ENCODE results near the gene ADGRD1.
A peak's percentile ranks its signal among the peaks of the same experiment; 100 is the strongest.
"Not testable (repeated sequence)": the region's sequence is repeated elsewhere in the genome, so short reads cannot be mapped to it uniquely, and the experiment has no call there.

The ADGRD1 gene

GRCh38 chr12:131065801-131066200, 112.1 kb downstream of the ADGRD1 start:
- DNase-seq (ENCODE audit: extremely low spot score, insufficient read length, low read depth) (no peak), FAIRE-seq (no peak)

DNA sequence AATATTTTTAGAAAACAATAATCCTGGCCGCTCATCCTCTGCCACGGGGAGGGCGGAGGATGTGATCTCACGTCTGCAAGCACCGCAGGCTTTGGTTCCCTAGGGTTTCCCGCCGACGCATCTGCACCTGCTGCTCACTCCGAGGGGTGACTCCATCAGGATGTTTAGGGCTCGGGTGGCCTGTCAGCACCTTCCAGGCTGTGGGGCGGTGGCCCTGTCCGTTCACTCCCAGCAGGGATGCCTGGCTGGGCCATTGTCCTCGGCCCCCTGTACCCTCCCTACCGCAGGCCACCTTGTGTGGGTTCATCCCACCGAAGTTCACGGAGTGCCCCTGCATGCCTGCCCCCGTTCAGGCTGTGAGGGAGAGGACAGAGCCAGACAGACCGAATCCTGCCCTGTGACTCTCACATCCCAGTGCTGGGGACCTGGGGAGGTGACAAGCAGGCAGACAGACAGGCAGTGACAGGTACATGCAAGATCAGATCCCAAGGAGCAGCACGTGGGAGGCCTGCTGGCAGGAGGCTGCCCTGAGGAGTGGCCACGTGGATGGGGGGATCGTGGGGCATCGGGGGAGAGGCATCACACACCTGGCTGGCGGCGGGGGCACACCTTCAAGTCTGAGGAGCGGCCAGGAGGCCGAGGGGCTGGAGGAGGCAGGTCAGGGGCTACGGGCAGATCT, 112.6 kb downstream of the ADGRD1 start:
- no peak for DNase-seq (ENCODE audit: extremely low spot score, insufficient read length, low read depth)
- no peak for FAIRE-seq

- no peak for FAIRE-seq
- DNase-seq (ENCODE audit: extremely low spot score, insufficient read length, low read depth): no peak
Observed at GRCh38 chr12:131066886-131067490, 113.3 kb downstream of the ADGRD1 start.

DNA sequence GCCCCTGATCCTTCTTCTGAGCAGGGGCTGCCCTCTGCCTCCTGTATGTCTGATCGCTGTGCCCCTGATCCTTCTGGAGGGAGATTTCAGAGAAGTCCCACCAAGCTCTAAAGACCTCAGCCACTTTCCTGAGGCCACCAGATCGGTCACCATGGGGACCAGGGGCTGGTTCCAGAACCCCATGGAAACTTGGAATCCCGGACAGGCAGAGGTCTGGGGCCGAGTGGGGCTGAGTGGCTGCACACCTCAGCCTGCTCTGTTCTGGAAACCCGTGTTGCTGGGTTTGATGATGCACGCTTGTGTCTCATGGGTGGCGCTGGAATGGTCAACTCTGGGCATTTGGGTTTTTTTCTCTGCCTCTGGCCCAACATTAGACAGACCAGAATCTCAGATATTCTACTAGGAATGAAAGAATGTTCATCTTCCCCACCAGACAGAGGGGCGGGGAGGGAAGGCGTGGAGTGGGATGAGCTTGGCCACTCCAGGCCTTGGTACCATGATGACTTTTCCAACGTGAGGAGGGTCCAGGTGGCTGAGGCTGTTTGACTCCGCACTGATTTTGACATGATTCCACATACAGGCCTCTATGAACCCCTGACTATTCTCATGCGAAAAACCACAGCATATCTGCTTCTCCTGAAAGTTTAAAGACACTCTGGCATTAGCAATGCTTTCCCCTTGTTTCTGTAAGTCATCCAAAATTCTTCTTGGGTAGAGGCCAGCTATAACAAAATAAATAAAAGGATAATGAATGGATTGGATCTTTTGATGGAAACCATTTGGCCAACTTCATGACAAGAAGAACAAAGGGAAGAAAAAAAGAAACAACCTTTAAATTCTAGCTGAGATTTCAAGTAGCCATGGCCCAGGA, 114.5 kb downstream of the ADGRD1 start:
- no peak for DNase-seq (ENCODE audit: extremely low spot score, insufficient read length, low read depth)
- FAIRE-seq: no peak

DNA sequence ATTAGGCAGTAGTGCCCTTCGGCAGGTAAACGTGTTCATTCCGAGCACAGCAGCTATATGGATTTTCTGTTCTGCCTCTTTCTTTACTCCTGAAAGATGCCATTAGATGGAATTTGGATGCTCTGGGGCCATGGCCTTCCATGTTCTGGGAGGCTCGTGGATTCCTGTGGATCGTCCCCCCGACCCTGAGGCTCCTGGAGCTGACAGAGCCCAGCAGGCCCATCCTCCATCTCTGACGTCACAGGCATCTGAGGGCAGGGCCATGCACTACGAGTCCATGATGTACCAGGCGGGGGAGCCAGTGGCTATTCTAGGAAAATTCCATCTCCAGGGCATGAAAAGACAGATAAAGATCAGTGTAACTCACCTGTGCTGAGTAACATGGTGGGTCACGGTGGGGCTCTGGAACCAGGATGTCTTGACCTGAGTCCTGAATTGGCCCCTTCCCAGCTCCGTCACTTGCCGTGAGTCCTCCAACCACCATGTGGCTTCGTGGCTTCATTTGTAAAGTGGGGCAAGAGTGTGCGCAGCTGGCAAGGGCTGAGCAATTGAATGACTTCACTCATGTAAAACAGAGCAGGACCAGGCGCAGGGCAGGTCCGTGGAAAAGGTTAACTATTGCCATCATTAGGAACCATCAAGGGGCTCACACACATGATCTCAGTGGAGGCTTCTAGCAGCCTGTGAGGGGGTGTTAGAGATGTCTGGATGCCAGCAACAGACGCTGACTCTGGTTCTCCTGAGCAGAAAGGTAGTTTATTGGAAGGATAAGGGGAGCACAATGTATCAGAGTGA, 115.4 kb downstream of the ADGRD1 start:
- DNase-seq (ENCODE audit: extremely low spot score, insufficient read length, low read depth); FAIRE-seq: not testable (repeated sequence)

- FAIRE-seq; DNase-seq (ENCODE audit: extremely low spot score, insufficient read length, low read depth): not testable (repeated sequence)
Observed at GRCh38 chr12:131070136-131070535, 116.4 kb downstream of the ADGRD1 start.

- not testable (repeated sequence) for DNase-seq (ENCODE audit: extremely low spot score, insufficient read length, low read depth); FAIRE-seq
Observed at GRCh38 chr12:131070668-131071067, 117.0 kb downstream of the ADGRD1 start.

DNA sequence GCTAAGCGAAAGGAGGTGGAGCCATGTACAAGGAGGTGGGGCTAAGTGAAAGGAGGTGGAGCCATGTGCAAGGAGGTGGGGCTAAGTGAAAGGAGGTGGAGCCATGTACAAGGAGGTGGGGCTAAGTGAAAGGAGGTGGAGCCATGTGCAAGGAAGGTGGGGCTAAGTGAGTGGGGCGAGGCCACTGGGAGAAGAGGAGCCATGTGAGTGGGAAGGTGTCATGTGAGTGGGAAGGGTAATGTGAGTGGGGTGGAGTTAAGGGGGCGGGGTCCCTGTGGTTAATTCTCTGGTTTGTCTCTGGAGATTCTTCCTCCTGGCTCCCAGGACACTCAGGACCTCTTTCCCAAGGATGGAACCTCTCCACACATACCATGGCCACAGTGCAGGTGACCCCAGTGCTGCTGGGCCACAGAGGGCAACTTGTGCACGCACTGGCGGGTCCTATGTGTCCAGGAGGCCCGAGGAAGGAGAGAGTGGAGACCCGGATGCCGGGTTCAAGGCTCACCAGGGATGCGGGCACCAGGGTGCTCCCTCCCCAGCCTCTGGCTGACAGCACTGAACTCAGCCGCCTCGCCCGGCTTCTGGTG, 117.6 kb downstream of the ADGRD1 start:
- not testable (repeated sequence) for DNase-seq (ENCODE audit: extremely low spot score, insufficient read length, low read depth); FAIRE-seq

- not testable (repeated sequence) for FAIRE-seq; DNase-seq (ENCODE audit: extremely low spot score, insufficient read length, low read depth)
Observed at GRCh38 chr12:131071950-131072349, 118.2 kb downstream of the ADGRD1 start.

DNA sequence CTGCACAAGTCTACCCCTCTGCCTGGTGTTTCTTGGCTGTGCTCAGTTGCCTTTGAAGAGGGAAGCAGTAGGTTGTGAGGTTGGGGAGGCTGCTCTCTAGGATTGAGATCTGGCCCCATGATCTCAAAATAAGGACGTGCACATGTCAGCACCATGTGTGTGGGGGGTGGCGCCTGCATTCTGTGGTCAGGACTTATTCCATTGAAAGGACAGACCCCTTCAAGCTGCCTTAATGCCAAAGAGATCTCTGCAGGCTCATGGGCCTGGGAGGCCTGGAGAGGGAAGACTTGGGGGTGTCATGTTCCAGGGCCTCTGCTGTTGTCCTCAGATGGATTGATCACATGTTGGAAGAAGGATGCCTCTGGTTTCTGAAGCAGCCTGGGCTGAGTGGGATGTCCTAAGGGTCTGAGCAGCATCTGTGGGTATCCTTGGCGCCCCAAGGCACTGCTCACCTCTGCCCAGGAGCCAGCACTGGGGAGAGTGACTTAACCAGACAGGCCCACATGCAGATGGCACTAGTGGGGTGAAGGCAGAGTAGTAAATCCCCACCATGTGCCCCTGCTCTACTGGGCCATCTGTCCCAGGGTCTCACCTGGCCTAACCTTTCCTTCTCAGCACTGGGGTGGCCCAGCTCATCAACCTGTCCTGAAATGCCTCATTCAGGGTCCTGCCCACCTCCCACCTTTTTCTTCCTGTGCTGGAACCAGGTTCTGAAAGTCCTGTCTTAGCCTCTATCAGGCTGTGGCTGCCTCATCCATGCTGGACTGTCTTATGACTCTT, 118.9 kb downstream of the ADGRD1 start:
- no peak for DNase-seq (ENCODE audit: extremely low spot score, insufficient read length, low read depth)
- no peak for FAIRE-seq

- DNase-seq (ENCODE audit: extremely low spot score, insufficient read length, low read depth): no peak
Observed at GRCh38 chr12:131074221-131075083, 120.7 kb downstream of the ADGRD1 start.

GRCh38 chr12:131075194-131075593, 121.5 kb downstream of the ADGRD1 start:
- FAIRE-seq (no peak), DNase-seq (ENCODE audit: extremely low spot score, insufficient read length, low read depth) (no peak)

More at GRCh38 chr12:131074221-131075083, 120.7 kb downstream of the ADGRD1 start:
- FAIRE-seq: peak; percentile 18

GRCh38 chr12:131075611-131076010, 121.9 kb downstream of the ADGRD1 start:
- FAIRE-seq (no peak), DNase-seq (ENCODE audit: extremely low spot score, insufficient read length, low read depth) (no peak)

- FAIRE-seq (no peak), DNase-seq (ENCODE audit: extremely low spot score, insufficient read length, low read depth) (no peak)
Observed at GRCh38 chr12:131076296-131076695, 122.6 kb downstream of the ADGRD1 start.

GRCh38 chr12:131076791-131077747, 123.4 kb downstream of the ADGRD1 start:
- DNase-seq (ENCODE audit: extremely low spot score, insufficient read length, low read depth) (no peak), FAIRE-seq (no peak)

DNA sequence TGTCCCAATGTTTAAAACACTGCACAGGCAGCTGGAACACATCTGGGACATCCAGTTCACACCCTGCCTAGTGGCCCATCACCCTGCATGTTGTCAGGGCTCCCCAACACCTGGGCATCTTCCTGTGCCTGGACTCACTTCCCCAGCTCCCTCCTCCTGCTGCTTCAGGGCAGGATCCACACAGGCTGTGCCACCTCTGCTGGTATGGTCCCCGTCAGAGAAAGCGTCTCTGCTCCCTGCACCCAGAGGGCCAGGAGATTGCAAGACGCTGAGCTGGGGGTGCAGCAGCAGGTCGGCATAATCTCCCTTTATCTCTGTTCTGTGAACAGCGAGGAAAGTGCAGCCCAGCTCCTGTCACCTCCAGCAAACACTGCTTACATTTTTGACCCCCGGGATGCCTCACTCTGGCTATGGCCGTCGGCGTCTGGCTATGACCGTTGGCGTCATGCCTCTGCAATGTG, 124.3 kb downstream of the ADGRD1 start:
- FAIRE-seq: no peak
- no peak for DNase-seq (ENCODE audit: extremely low spot score, insufficient read length, low read depth)

Data from GM18507 (cell line).